Calu3 (cell line): ENCODE data around the gene MIPEP. TPM values are rescaled to one million over a fixed set of nuclear protein-coding genes. Genes with fewer than 3 reads are reported as not detected.

Source experiments
- BruUV-seq: library from RNA; stranded (reverse); fragments of 400-500 nt; replicated peaks from 2 replicates; lab custom pipeline; 2021; lab: Mats Ljungman, UMichigan
- CTCF ChIA-PET: fragments of 300-600 bp; sonication (Branson Sonifier 250); formaldehyde crosslinking; loops from one replicate; lab custom pipeline; 2022; ENCODE audit warnings: antibody characterized with exemption; lab: Charles Lee
- DNase-seq: peaks from one replicate; pipeline ENCODE4 v3.0.0; 2022
- H3K27ac Mint-ChIP-seq: one replicate; pipeline ENCODE4 v1.8.0; 2022; ENCODE audit warnings: mixed read lengths; ENCODE audit not compliant: unreplicated experiment
- H3K27me3 Mint-ChIP-seq: one replicate; pipeline ENCODE4 v1.8.0; 2022; ENCODE audit warnings: mixed read lengths; ENCODE audit not compliant: unreplicated experiment
- H3K36me3 Mint-ChIP-seq: one replicate; pipeline ENCODE4 v1.8.0; 2022; ENCODE audit warnings: mild to moderate bottlenecking, moderate library complexity, mixed read lengths; ENCODE audit not compliant: insufficient read depth, unreplicated experiment
- H3K4me1 Mint-ChIP-seq: one replicate; pipeline ENCODE4 v1.8.0; 2022; ENCODE audit warnings: mild to moderate bottlenecking, low read depth, mixed read lengths; ENCODE audit not compliant: unreplicated experiment
- H3K4me3 Mint-ChIP-seq: one replicate; pipeline ENCODE4 v1.8.0; 2022; ENCODE audit warnings: mild to moderate bottlenecking, low read depth, moderate library complexity, mixed read lengths; ENCODE audit not compliant: unreplicated experiment
- H3K9me3 Mint-ChIP-seq: one replicate; pipeline ENCODE4 v1.8.0; 2022; ENCODE audit warnings: low read depth, mixed read lengths; ENCODE audit not compliant: unreplicated experiment
- CTCF ChIP-seq: fragments of 200-600 bp; IDR thresholded peaks from one replicate; pipeline ENCODE4 v1.8.0; 2022; ENCODE audit warnings: antibody characterized with exemption; ENCODE audit not compliant: unreplicated experiment
- intact Hi-C: fragments of 100-400 bp; cut with micrococcal nuclease; formaldehyde crosslinking; loops from one replicate; pipeline ENCODE4 v1.10.0; 2022; ENCODE audit not compliant: unreplicated experiment
- total RNA-seq: library from RNA; stranded (reverse); gene quantifications from 2 replicates; pipeline ENCODE4 v1.2.3, GENCODE V29; 2022

Gene MIPEP
- total RNA-seq, 1 experiment from 2014 or later, result 25.2 TPM

GRCh38 chr13:23680845-23681669 is 208.1 kb downstream of the MIPEP start:
- no peaks in the 10 kb centered on the region for H3K27me3 Mint-ChIP-seq
- H3K27ac Mint-ChIP-seq, result no peak overlapping the region
- DNase-seq, result no peak
- BruUV-seq, result no TSS peak
- TF ChIP-seq CTCF, result no peak
- no peaks in the 10 kb centered on the region for H3K36me3 Mint-ChIP-seq
- no peak overlapping the region for H3K4me3 Mint-ChIP-seq
- intact Hi-C loops, result no loop called here
- CTCF ChIA-PET, result no interaction called here
- H3K9me3 Mint-ChIP-seq, result no peaks in the 10 kb centered on the region
- peaks cover 19% of the 10 kb centered on the region for H3K4me1 Mint-ChIP-seq

Other genes starting within 250 kb of the MIPEP start
- gene C1QTNF9B, start 8.1 kb upstream of the MIPEP start, total RNA-seq, result not detected in 2 replicates